ENCODE measurements around the gene CNOT4.
"Not testable (repeated sequence)": the region's sequence is repeated elsewhere in the genome, so short reads cannot be mapped to it uniquely, and the experiment has no call there.

Gene CNOT4

DNA sequence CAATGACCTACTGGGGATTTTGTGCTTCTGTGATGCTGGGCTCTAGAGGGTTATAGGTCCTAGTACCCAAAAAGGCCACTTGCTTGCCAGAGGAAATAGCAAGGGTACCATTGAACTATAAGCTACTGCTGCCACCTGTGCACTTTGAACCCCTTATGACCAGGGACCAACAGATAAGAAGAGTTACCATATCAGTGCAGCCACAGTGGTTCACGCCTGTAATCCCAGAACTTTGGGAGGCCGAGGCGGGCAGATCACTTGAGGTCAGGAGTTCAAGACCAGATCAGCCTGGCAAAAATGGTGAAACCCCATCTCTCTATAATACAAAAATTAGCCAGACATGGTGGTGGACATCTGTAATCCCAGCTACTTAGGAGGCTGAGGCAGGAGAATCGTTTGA, 15.5 kb upstream of the CNOT4 start:
- FAIRE-seq (no peak), DNase-seq (ENCODE audit: insufficient read length, low spot score) (no peak)
- TF ChIP-seq POLR2A (IDR thresholded peaks at IDR 0.05; ENCODE audit: low read depth, low read length): no peak

DNA sequence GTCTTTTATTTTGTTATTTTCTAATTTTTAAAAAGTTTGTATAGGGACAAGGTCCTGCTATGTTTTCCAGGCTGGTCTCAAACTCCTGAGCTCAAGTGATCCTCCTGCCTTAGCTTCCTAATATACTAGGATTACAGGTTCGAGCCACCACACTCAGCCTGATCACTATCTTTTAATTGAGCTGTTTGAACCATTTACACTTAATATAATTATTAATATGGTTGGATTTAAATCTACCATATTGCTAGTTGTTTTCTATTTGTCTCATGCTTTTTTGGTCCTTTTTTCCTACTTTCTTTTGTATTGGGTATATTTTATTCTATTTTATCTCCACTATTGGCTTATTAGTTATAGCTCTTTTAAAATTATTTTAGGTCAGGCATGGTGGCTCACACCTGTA, 13.2 kb upstream of the CNOT4 start:
- TF ChIP-seq POLR2A (IDR thresholded peaks at IDR 0.05; ENCODE audit: low read depth, low read length): no peak
- DNase-seq (ENCODE audit: insufficient read length, low spot score): no peak
- FAIRE-seq: no peak

DNA sequence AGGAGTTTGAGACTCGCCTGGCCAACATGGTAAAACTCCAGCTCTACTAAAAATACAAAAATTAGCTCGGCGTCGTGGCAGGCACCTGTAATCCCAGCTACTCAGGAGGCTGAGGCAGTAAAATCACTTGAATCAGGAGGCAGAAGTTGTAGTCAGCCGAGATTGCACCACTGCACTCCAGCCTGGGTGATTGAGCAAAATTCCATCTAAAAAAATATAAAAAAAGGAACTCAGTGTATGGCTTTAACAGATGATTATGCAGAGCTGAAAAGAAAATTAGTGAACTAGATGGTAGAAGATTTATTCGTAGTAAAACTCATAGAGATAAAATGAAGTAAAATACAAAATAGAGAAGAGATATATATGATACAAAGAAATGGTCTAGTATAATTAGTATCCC, 12.6 kb upstream of the CNOT4 start:
- DNase-seq (ENCODE audit: insufficient read length, low spot score): no peak
- TF ChIP-seq POLR2A (IDR thresholded peaks at IDR 0.05; ENCODE audit: low read depth, low read length): no peak
- no peak for FAIRE-seq

DNA sequence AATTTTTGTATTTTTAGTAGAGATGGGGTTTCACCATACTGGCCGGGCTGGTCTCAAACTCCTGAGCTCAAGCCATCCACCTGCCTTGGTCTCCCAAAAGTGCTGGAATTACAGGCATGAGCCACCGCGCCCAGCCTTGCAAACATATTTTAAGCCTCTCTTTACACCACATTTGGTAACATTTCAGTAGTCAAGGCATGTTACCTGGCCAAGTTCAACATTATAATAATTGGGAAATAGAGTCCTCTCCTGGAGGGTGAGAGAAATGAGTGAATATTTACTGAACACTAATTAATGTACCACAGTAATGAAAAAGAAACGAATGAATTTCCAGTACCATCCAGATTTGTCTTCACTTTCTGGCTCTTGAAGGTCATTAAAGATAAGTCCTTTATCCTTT, 10.0 kb upstream of the CNOT4 start:
- DNase-seq (ENCODE audit: insufficient read length, low spot score) (no peak), FAIRE-seq (no peak)
- TF ChIP-seq POLR2A (IDR thresholded peaks at IDR 0.05; ENCODE audit: low read depth, low read length): no peak

DNA sequence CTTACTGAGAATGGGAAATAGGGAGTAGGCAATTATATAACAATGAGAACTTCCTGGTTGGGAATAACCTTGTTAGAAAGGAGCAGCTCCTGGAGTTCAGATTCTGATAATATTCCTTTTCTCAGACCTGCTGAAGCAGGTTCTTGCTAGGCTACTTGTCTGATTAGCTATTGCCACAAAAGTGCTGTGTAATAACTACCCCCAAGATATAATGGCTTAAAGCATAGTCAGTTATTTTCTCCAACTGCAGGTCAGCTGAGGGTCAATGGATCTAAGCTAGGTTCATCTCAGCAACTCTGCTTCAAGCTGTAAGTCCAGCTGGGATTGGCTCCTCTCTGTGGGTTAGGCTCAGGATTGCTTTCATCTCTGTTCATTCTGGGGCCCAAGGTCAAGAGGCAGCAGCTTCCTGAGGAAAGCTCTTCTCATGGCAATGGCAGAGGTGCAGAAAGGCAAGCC, 9.4 kb upstream of the CNOT4 start:
- FAIRE-seq (no peak), DNase-seq (ENCODE audit: insufficient read length, low spot score) (no peak)
- no peak for TF ChIP-seq POLR2A (IDR thresholded peaks at IDR 0.05; ENCODE audit: low read depth, low read length)

DNA sequence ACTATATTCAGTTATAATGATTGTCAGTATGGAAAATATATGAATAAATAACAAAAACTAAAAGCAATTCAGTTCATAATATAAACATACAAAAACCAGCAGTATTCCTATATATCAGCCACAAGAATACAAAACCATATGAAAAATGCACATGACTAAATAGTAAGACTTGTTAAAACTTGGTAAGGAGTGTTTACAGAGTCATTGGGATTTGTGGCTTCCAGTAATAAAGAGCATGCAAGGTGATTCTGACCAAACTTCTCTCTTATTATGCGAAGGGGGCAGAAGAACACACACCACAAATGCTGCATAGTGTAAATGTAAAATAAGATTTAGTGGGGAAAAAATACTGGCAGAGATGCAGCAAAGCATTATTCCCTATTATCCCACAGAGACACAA, 8.8 kb upstream of the CNOT4 start:
- FAIRE-seq: no peak
- DNase-seq (ENCODE audit: insufficient read length, low spot score): no peak
- TF ChIP-seq POLR2A (IDR thresholded peaks at IDR 0.05; ENCODE audit: low read depth, low read length): no peak

DNA sequence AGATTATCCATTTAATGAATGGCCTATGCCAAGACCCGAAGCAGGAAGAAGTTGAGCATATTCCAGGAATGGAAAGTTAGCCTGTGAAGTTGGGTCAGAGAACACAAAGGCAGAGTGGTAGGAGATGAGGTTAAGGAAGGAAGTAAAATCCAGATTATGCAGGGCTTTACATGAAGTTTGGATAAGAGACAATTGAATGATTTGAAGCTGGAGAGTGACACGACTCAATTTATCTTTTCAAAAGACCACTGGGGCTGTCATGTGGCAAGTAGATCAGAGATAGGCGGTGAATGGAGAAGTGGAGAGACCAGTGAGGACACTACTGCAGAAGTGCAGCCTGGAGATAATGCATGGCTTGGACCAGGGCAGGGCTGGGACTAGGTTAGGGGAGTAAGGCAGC, 7.2 kb upstream of the CNOT4 start:
- FAIRE-seq (no peak), DNase-seq (ENCODE audit: insufficient read length, low spot score) (no peak)
- TF ChIP-seq POLR2A (IDR thresholded peaks at IDR 0.05; ENCODE audit: low read depth, low read length): no peak

DNA sequence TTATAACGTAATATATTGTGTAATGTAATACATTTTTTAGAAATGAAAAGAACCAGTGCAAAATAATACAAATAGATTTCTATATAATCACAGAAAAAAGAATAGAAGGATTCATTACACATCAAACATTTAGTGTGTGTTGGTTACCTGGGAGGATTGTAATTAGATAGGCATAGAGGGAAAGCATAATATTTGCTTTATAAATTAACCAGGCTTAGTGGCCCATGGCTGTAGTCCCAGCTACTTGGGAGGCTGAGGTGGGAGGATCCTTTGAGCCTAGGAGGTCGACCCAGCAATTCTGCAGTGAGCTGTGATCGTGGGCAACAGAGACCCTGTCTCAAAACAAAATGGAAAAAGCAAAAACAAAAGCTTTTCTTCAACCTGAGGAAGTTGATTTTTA, 5.0 kb upstream of the CNOT4 start:
- no peak for FAIRE-seq
- no peak for TF ChIP-seq POLR2A (IDR thresholded peaks at IDR 0.05; ENCODE audit: low read depth, low read length)
- DNase-seq (ENCODE audit: insufficient read length, low spot score): no peak

DNA sequence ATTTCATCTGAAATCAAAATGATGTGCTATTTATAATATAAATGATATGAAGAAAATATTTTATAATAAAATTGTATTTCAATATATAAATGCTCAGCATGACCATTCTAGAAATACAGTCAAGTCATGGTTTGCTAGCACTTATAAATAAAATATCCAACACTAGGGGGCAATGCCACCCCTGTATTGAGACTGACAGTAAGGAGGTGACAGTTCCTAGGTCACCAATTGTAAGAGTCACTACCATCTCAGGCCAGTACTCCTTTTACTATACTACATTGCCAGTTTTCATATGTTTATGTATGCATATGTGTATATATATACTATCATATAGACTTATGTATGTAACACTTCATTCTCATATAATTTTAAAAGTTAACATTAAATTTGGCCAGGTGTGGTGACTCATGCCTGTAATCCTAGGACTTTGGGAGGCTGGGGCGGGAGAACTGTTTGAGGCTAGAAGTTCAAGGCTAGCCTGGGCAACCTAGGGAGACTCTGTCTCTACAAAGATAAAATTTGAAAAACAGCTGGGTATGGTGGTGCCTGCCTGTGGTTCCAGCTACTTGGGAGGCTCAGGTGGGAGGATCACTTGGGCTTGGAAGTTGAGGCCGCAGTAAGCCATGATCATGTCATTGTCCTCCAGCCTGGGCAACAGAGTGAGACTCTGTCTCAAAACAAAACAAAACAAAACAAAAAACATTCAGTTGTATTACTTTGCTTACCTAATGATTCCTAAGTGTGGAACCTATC, 2.4 kb upstream of the CNOT4 start:
- FAIRE-seq: no peak
- no peak for DNase-seq (ENCODE audit: insufficient read length, low spot score)
- TF ChIP-seq POLR2A (IDR thresholded peaks at IDR 0.05; ENCODE audit: low read depth, low read length): no peak

DNA sequence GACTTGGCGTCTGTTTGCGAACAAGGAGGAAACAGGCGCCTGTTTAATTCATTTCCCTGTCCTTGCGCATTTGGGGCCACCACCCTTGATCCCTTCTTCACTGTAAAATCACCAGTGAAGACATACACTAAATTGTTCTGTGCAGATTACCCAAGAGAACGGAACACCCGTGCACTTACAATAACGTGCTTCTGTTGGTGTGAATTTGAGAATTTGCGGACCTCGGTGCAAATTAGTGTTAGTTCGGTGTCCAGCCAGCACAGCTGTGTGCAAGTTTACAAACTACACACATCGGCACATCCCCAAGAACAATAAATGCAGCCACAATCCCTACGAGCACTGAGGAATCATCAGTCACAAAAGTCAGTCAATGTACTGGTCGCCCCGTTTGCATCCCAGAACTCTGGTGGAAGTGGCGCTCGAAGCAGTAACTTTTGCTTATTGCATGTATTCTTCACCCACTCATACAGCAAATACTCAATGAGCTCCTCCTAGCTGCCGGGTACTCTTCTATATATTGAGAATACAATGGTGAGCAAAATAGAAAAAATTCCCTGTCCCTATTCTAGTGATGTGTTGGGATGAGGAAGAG, 786 bp upstream of the CNOT4 start:
- DNase-seq (ENCODE audit: insufficient read length, low spot score) (no peak), FAIRE-seq (no peak)

DNA sequence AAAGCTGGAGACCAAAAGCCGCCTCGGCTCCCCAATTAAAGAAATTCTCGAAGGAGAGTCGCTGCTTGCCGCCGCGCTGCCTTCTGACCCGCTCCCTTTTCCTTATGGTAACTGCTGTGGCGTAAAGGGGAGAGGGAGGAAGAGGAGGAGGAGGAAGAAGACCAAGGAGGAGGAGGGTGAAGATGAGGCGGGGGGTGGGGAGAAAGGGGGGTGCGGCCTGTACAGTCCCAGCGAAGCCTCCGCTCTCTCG, 388 bp downstream of the CNOT4 start:
- no peak for DNase-seq (ENCODE audit: insufficient read length, low spot score)
- TF ChIP-seq POLR2A (IDR thresholded peaks at IDR 0.05; ENCODE audit: low read depth, low read length): no peak
- no peak for FAIRE-seq

More for the DNA sequence above, 786 bp upstream of the CNOT4 start:
- no peak for TF ChIP-seq POLR2A (IDR thresholded peaks at IDR 0.05; ENCODE audit: low read depth, low read length)

DNA sequence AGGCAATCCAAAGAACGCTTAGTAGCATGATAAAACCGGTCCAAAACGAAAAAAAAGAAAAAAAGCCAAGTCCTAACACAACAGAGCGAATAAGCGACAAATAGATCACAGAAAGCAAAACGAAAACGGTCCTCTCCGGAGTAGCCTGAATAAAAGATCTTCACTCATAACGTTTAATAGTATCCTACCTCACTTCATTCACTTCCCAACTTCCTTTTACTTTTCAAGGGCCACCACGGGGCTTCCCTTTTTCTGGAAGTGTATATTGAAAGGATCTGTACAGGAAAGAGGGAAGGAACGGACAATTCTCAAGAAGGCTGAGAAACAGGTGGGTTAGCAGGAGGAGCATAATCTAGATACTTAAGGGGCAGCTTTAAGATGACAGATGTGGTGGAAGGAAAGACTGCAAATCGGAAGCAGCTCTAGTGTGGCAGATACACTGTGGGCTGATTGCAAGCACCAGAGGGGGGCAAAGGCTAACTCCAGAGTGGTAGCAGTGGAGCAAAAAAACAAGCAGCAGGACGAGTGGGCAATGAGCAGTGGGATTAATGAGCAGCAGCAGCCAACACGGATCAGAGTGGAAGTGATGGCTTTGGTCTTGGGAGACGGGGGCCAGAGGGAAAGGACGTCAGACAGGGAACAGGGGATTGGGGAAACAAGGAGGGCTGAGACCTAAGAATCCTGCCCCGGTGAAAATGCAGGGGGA, 866 bp downstream of the CNOT4 start:
- DNase-seq (ENCODE audit: insufficient read length, low spot score) (no peak), FAIRE-seq (no peak)
- no peak for TF ChIP-seq POLR2A (IDR thresholded peaks at IDR 0.05; ENCODE audit: low read depth, low read length)

DNA sequence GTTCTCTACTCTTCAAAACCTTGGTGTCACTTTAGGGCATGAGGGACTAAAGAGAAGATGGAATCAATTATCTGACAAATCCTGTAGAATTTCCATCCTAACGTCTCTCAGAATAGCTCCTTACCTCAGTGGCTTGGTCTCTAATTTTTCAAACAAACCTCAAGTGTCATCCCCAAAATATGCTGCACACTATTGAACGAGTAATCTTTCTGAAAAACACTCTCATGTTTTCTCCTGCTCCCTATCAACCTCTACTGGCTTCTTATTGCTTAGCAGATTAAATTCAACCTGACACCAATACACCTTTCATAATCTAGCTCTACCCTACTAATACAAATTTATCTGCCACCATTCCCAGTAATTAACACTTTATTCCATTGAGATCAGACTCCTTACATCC, 8.5 kb downstream of the CNOT4 start:
- no peak for DNase-seq (ENCODE audit: insufficient read length, low spot score)
- no peak for FAIRE-seq
- no peak for TF ChIP-seq POLR2A (IDR thresholded peaks at IDR 0.05; ENCODE audit: low read depth, low read length)

DNA sequence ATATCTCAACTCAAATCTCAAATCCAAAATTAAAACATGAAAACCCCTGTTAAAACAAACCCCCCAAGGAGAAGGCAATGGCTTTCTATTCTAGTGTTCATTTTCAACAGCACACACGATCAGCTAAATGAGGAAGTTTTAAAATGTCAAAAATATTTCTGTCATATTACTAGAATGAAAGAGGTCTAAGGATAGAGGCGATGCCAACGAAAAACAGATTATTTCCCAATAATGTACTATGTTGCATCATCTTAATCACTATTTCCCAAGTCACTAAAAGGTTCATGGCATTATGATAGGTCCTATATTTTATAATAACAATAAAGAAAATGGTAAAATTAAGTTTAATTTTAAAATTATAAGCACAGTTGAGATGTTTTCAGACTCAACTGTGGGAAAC, 10.1 kb downstream of the CNOT4 start:
- DNase-seq (ENCODE audit: insufficient read length, low spot score) (no peak), FAIRE-seq (no peak)
- no peak for TF ChIP-seq POLR2A (IDR thresholded peaks at IDR 0.05; ENCODE audit: low read depth, low read length)

DNA sequence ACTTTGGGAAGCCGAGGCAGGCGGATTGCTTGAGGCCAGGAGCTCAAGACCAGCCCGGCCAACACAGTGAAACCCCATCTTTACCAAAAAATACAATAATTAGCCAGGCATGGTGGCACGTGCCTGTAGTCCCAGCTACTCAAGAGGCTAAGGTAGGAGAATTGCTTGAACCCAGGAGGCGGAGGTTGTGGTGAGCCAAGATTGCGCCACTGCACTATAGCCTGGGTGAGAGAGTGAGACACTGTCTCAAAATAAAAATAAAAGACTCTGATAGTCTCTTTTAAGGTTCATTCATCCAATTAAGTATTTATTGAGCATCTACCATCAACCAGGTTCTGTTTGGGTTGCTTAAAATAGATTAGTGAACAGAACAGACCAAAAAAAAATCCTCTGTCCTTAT, 12.7 kb downstream of the CNOT4 start:
- DNase-seq (ENCODE audit: insufficient read length, low spot score); FAIRE-seq: not testable (repeated sequence)
